Measurements from ENCODE around the gene KLHL21.

- TF ChIP-seq CTCF (IDR thresholded peaks at IDR 0.05 in 2 of 3, conservative IDR thresholded peaks at IDR 0.05 in 1 of 3; ENCODE audit: control insufficient read depth in 2 of 3, extremely low read depth in 1 of 3, insufficient read depth in 1 of 3, low read depth in 3 of 3, low read length in 3 of 3) (no peak), YY1 (IDR thresholded peaks at IDR 0.05; ENCODE audit: low read depth, low read length) (no peak), NFXL1 (IDR thresholded peaks at IDR 0.05; ENCODE audit: borderline replicate concordance) (no peak), NFIC (IDR thresholded peaks at IDR 0.05; ENCODE audit: low read depth, low read length) (no peak), SUPT20H (IDR thresholded peaks at IDR 0.05; ENCODE audit: borderline replicate concordance, control insufficient read depth, low read depth, low read length) (no peak), ASH2L (IDR thresholded peaks at IDR 0.05; ENCODE audit: borderline replicate concordance, low read depth) (no peak), POLR2AphosphoS5 (IDR thresholded peaks at IDR 0.05; ENCODE audit: low read length) (no peak), NBN (IDR thresholded peaks at IDR 0.05) (no peak), ZNF384 (IDR thresholded peaks at IDR 0.05; ENCODE audit: borderline replicate concordance, low read depth, low read length) (no peak), ZNF24 (IDR thresholded peaks at IDR 0.05) (no peak), HCFC1 (IDR thresholded peaks at IDR 0.05; ENCODE audit: low read length) (no peak), TBL1XR1 (IDR thresholded peaks at IDR 0.05; ENCODE audit: low read depth, low read length) (no peak), ZNF274 (IDR thresholded peaks at IDR 0.05; ENCODE audit: insufficient read depth, insufficient read length) (no peak)
Measured at GRCh38 chr1:6587261-6588005, 15.2 kb downstream of the KLHL21 start.

Data from GM12878 (cell line).